Amygdala (tissue), 56 donors: ENCODE results near the gene CCDC92B.
"Not testable (repeated sequence)": the region's sequence is repeated elsewhere in the genome, so short reads cannot be mapped to it uniquely, and the experiment has no call there.

Source experiments
- DNase-seq, 56 donors: peaks; one replicate each; lab custom pipeline; 2025; lab: John Stamatoyannopoulos, UW

CCDC92B gene

GRCh38 chr17:2705263-2705662 is 44.2 kb downstream of the CCDC92B start:
- DNase-seq = no peak

DNA sequence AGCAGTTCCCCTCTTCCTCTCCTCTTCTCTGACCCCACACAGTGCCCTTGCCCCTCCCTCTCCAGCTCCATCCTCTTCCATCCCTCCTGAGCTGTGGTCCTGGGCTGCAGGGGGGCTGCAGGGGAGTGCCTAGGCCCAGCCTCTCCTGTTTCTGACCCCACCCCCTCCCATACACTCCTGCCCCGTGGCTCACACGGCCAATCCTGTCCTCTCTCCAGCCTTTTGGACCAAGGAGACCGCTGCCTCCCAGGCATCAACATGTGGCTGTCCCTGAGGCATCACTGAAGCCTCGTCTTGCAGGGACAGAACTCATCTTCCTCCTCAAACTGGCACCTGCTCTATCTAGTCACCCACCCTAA is 44.6 kb downstream of the CCDC92B start:
- DNase-seq = no peak

GRCh38 chr17:2704031-2704889 is 45.2 kb downstream of the CCDC92B start:
- DNase-seq = no peak

DNA sequence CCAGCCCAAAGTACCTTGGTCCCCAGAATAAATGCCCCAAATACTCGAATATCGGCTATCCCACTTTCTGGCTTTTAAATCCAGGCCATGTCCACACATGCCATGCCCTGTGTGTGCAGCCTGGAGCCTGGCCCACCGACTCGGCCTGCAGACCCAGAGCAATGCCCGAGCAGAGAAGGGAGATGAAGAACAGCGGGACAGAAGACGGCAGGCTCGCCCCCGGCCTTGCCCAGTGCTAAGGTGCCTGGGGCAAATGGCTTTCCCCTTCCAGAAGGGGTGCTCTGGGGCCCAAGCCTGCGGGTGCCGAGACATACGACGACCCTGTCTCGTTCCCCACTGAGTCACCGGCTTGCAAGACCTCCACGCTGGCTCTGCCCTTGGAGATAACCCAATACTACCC is 45.8 kb downstream of the CCDC92B start:
- DNase-seq = no peak

DNA sequence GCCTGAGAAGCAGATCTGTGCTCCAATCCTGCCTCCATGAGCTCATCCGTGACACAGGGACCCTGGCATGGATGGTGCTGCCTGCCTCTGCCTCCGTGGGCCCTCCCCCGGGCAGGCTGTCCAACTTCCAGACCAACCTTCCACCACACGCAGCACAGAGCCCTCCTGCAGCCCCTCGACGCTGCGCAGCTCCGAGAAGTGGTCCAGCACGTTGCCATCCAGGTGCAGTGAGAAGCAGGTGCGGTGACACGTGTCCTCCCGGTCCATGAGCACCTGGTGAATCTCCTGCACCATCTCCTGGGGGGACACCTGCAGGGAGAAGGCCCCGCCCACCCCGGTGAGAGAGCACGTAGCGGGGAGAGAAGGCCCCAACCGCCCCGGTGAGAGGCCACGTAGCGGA is 46.3 kb downstream of the CCDC92B start:
- no peak for DNase-seq

GRCh38 chr17:2701996-2702741 is 47.3 kb downstream of the CCDC92B start:
- DNase-seq = peak in 5 of 56 donors; percentile 7 to 33 (median 29)

DNA sequence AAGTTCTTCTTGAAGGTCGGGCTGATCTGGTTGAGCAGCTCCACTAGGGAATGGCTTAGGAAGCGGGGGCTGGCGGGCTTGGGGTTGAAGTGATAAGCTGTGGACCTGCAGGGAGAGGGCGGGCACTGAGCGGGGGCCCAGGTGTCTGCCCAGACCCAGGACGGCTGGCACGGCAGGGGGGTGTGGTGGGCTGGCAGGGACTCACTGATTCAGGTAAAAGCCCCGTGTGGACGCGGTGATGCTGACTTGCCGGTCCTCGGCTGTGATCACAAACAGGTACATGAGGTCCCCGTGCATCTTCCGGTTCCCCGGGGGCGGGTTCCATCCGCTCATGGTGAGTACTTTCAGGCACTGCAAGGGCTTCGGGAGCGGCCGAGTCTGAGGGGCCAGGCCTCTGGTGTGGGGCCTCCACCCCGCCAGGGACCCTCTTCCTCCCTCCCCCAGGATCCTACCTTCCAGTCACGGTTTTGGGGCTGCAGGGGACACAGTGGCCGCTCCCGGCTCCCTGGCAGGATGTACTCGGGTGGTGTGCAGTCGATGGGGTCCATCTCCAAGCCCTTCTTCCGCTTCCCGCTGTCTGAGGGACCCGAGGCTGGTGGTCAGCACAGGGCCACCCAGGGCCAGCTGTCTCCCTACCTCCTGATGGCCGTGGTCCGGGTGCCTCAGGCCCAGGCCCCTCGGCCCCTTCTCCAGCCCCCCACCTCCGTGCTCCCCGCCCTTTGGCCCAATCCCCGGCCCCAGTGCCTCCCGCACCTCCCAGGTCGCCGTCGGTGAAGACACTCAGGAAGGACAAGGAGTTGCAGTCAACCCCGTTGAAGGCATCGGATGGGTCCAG is 48.1 kb downstream of the CCDC92B start:
- DNase-seq = no peak

GRCh38 chr17:2700491-2701141 is 48.8 kb downstream of the CCDC92B start:
- DNase-seq = no peak

DNA sequence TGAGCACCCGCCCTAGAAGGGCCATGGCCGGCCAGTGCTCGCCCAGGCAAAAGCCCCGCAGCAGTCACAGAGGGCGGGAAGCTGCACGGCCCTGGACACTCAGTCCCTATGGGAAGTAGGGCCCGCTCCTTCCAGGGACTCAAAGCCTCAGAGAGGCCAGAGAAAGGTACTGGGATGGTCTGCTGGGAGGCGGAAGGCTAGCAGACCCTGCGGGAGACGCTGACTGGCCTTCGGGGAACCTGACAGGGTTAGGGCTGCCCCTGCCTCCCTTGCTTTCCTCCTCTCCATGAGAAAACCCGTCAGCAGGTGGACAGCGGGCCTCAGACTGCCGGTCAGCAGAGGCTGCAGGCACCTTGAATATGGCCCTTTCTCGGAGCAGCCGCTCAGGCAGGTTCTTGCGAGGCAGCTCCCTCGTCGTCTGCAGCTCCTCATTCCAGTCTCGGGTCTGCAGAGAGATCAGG is 49.4 kb downstream of the CCDC92B start:
- no peak for DNase-seq

DNA sequence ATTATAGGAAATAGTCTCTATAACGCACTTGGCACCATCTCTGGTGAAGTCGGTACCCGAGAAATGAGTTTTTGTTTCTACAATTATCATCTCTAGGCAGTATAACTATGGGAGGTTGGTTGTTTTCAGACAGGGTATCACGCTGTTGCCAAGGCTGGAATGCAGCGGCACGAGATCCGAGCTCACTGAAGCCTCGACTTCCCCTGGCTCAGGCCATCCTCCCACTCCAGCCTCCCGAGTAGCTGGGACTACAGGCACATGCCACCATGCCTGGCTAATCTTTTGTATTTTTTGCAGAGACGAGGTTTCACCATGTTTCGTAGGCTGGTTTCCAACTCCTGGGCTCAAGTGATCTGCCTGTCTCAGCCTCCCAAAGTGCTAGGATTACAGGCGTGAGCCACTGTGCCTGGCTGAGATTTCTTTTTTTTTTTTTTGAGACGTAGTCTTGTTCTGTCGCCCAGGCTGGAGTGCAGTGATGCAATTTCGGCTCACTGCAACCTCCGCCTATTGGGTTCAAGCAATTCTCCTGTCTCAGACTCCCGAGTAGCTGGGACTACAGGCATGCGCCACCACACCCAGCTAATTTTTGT is 50.1 kb downstream of the CCDC92B start:
- not testable (repeated sequence) for DNase-seq

- DNase-seq = no peak
These were observed 51.8 kb downstream of the CCDC92B start for GRCh38 chr17:2697611-2698162.

DNA sequence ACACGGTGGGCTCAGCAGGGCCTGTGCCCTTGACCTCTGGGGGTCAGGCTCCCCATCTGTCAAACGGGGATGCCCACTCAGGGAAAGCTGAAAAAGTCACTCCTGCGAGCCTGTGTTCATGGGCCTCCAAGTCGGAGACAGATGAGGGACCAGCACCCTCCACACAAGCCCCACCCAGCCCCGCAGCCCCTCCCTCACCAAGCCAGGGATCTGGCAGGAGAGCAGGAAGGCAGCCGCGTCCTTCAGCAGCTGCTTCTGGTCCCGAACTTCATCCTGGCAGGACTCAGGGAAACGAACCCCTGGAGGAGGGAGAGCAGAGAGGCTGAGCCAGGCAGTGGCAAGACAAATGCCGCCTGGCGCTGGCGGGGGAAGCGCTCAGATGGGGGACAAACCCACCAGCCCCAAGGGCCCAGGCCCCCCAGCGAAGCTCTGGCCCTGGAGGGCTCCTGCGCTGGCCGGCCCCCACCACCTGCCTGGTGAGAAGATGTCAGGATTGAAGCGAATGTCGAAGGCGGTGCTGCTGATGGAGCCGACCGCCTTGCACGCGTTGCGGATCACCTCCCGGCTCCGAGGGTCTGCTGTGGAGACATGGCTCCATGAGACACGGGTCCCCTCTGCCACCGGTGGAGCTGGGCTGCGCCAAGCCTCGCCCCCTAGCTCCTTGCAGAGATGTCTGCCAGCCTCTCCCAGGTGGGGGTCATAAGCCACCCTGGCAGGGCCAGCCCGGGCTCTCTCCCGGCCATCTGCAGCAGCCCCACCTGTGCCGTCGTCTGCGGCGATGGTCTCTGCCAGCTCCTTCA is 53.3 kb downstream of the CCDC92B start:
- DNase-seq = no peak

DNA sequence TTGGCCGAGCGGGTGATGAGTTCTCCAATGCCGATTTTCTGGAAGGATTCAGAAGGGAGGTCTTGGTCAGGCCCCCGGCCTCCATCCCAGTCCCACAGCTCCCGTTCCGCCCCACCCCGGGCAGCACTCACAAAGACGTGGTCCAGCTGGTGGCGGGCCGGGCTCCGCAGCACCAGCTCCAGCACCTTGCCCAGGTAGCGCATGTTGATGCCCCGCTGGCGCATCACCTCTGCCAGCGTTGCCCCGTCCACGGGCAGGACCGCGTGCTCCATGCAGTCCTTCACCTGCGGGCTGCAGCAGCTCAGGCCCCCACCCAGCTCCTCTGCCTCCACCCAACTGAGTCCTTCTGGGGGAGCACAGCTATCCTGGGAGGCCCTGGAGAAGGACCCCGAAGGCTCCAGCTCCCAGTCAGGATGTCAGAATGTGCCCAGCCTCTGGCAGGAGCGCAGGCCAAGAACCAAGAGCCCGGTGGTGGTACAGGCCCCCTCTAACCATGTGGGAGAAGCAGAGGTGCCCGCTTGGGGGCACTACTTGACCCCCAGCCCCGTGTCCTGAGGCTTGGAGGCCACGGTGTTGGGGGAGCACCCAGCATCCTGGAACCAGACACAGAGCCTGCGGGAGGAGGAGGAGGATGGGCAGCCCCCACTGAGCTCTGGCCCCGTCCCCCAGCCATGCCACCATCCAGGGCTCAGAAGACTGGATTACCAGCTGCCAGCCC is 54.0 kb downstream of the CCDC92B start:
- DNase-seq = no peak

DNA sequence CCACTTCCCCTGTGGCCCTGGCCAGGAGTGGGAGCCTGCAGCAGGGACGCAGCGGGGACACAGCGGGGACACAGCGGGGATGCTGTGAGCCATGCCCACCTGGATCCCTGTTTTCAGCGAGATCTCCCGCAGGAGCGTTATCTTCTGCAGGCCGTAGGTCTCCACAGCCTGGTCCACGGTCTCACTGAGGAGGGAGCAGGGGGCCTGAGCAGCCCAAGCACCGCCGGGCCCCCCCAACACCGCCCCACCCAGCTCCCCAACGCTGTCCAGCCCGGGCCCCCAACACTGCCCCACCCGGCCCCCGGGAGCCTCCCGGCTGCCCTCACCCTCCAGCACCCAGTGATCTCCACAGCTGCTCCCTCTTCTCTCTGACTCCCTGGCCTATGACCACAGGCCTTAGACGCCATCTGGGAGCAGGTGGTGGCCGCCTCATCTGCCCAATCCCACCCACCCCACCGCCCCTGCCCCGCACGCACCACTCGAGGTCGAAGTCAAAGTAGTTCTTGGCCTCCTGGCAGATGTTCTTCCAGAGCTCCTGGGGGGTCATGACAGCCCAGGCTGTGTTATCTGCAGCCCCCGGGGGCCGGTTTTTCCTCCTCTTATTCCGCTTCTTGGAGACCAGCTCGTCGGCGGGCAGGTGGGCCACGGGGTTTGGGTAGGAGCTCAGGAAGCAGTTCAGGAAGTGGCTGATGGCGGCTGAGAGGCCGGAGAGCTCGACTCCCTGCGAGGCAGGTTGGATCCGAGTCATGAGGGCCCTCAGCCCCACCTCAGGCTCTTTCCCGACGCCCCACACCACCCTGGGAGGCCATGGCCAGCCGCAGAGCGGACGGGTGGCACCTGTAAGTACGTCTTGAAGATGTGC is 54.8 kb downstream of the CCDC92B start:
- no peak for DNase-seq

- DNase-seq = no peak
These were observed 55.7 kb downstream of the CCDC92B start for GRCh38 chr17:2693561-2694380.

GRCh38 chr17:2692781-2693135 is 56.7 kb downstream of the CCDC92B start:
- no peak for DNase-seq
